ENCODE measurements around the gene INF2. TPM values are rescaled to one million over a fixed set of nuclear protein-coding genes. Genes with fewer than 3 reads are reported as not detected.

Gene INF2
- total RNA-seq, 1 experiment from 2014 or later = 58.3 TPM

DNA sequence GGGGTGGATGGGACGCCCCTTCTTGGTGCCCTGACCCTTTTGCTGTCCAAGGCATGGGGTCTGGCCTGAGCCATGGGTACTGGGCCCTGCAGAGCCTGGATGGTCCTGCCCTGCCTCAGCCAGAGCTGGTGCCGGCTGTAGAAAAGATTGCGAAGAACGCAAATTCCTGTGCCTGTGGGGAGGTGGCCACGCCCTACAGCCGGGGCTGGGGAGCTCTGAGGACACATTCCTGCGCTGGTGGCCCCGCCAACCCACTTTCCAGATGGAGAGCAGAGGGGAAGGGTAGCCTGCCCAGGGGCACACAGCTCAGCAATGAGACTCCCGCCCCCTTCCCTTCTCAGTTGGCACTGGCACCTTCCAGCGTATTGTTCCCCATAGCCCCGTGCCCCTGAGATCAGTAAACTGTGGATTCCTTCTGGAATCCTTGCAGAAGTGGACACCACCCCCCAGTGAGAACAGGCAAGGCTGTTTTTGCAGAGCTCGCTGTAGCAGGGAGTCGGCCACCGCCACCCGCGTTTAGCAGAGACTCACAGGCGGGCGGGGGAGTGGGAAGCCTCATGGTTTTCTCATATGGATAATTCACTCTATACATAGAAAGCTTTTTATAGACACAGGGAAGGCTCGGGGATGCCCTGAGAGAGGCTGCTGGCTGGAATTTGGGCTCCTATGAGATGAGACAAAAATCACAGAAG lies 8.6 kb downstream of the INF2 start:
- Histone ChIP-seq H3K9me3 (ENCODE audit: control insufficient read depth, low read depth, low read length) (no peaks in the 10 kb centered on the region), H3K23ac (ENCODE audit: insufficient read length, low read depth, low read length) (no peak overlapping the region), H3K79me2 (ENCODE audit: insufficient read depth, low read length) (no peaks in the 10 kb centered on the region), H4K5ac (ENCODE audit: insufficient read length, low read depth, low read length) (no peak overlapping the region), H3K9ac (ENCODE audit: extremely low read depth, insufficient read length, low read length) (no peak overlapping the region), H3K27me3 (ENCODE audit: insufficient read depth, low read length) (no peaks in the 10 kb centered on the region), H4K8ac (replicated peaks; ENCODE audit: insufficient read length, low read depth, low read length) (no peak overlapping the region), H3K14ac (ENCODE audit: insufficient read depth, low read length) (no peak overlapping the region; the same call in 1 of the 2 replicates), H2AK5ac (ENCODE audit: insufficient read length, low read length) (no peak overlapping the region), H4K91ac (ENCODE audit: insufficient read length, low read depth, low read length) (no peak overlapping the region), H3K18ac (ENCODE audit: insufficient read length, low read depth, low read length) (no peak overlapping the region), H3K4me2 (ENCODE audit: insufficient read depth, insufficient read length, low read length) (no peak overlapping the region), H3K4me1 (ENCODE audit: insufficient read depth, low read length) (peaks cover 4% of the 10 kb centered on the region; the same call in 1 of the 2 replicates), H3T11ph (ENCODE audit: low read length) (no peak overlapping the region), H2AFZ (ENCODE audit: low read length) (no peak overlapping the region), H3K27ac (ENCODE audit: insufficient read length, low read depth, low read length) (no peak overlapping the region), H3K56ac (ENCODE audit: insufficient read length, low read depth, low read length) (no peak overlapping the region), H3K79me1 (ENCODE audit: insufficient read depth, low read depth, low read length, poor library complexity, severe bottlenecking) (no peaks in the 10 kb centered on the region), H2BK5ac (ENCODE audit: insufficient read length, low read length) (no peak overlapping the region), H2BK20ac (ENCODE audit: low read depth, low read length, poor library complexity, severe bottlenecking) (no peak overlapping the region), H4K20me1 (ENCODE audit: control insufficient read depth, insufficient read depth, insufficient read length) (no peaks in the 10 kb centered on the region), H3K4ac (ENCODE audit: low read depth, low read length) (no peak overlapping the region), H3K23me2 (ENCODE audit: insufficient read length, low read depth, low read length, poor library complexity, severe bottlenecking) (no peaks in the 10 kb centered on the region), H2BK120ac (ENCODE audit: low read depth, low read length, poor library complexity, severe bottlenecking) (no peak overlapping the region), H2BK15ac (ENCODE audit: low read depth, low read length) (no peak overlapping the region), H2BK12ac (ENCODE audit: insufficient read length, low read depth, low read length) (no peak overlapping the region)
- WGBS (ENCODE audit: extremely low coverage, insufficient read length, low lambda C conversion rate) = no CpG with 5 or more reads among the region's 19 CpGs
- Mint-ChIP-seq H3K27me3 (ENCODE audit: low read depth) (no peaks in the 10 kb centered on the region; the same call in 1 of the 2 replicates), H3K4me3 (no peak overlapping the region), H3K36me3 (ENCODE audit: insufficient read depth in 1 of 3, low read depth in 3 of 3) (peaks cover 6 to 13% (median 9%) of the 10 kb centered on the region in 3 experiments; a peak in 6 of 7 replicates), H3K9me3 (no peaks in the 10 kb centered on the region), H3K27ac (0 out of 7 replicates have a peak overlapping the region, but pooled peaks of 1 of the 3 experiments have one; percentile 44), H3K4me1 (peaks cover 25 to 42% of the 10 kb centered on the region in 2 experiments)
- DNase-seq = no peak
- TF ChIP-seq, protein P1, sequence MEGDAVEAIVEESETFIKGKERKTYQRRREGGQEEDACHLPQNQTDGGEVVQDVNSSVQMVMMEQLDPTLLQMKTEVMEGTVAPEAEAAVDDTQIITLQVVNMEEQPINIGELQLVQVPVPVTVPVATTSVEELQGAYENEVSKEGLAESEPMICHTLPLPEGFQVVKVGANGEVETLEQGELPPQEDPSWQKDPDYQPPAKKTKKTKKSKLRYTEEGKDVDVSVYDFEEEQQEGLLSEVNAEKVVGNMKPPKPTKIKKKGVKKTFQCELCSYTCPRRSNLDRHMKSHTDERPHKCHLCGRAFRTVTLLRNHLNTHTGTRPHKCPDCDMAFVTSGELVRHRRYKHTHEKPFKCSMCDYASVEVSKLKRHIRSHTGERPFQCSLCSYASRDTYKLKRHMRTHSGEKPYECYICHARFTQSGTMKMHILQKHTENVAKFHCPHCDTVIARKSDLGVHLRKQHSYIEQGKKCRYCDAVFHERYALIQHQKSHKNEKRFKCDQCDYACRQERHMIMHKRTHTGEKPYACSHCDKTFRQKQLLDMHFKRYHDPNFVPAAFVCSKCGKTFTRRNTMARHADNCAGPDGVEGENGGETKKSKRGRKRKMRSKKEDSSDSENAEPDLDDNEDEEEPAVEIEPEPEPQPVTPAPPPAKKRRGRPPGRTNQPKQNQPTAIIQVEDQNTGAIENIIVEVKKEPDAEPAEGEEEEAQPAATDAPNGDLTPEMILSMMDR (conservative IDR thresholded peaks at IDR 0.05) = no peak

Measured in H9 (cell line).